Heart left ventricle (tissue), 16 donors: ENCODE measurements around the gene WBP1. TPM values are rescaled to one million over a fixed set of nuclear protein-coding genes. Genes with fewer than 3 reads are reported as not detected.
A peak's percentile ranks its signal among the peaks of the same experiment; 100 is the strongest.

ENCODE experiments used
- ATAC-seq, 4 donors: fragments of 200-7000 bp; cut with Tn5 transposase; one replicate each; pipeline ENCODE4 v1.9.1; 2020 to 2022; ENCODE audit warnings: moderate library complexity in 4 of 4, mild to moderate bottlenecking in 3 of 4, moderate number of reproducible peaks in 1 of 4
- DNase-seq, 5 donors: peaks; one replicate each; pipeline ENCODE4 v3.0.0-alpha.2; 2020
- H3K27ac ChIP-seq, 12 donors: fragments of 200-600 bp; sonication (generic) in 4 of 12; one replicate each; pipeline versions ENCODE4 v1.5.0 to v1.8.0; 2016 to 2022; ENCODE audit warnings: mild to moderate bottlenecking in 2 of 12
- H3K27me3 ChIP-seq, 9 donors: fragments of 200-600 bp; sonication (generic) in 2 of 9; one replicate each; pipeline versions ENCODE4 v1.5.1 to v1.8.0; 2016 to 2022; ENCODE audit warnings: mild to moderate bottlenecking in 3 of 9
- H3K36me3 ChIP-seq, 9 donors: fragments of 200-600 bp; sonication (generic) in 2 of 9; one replicate each; pipeline versions ENCODE4 v1.5.0 to v1.8.0; 2018 to 2022; ENCODE audit warnings: mild to moderate bottlenecking in 2 of 9
- H3K4me1 ChIP-seq, 12 donors: fragments of 200-600 bp; sonication (generic) in 4 of 12; one replicate each; pipeline versions ENCODE4 v1.5.0 to v1.8.0; 2016 to 2022; ENCODE audit warnings: mild to moderate bottlenecking in 3 of 12
- H3K4me3 ChIP-seq, 12 donors: fragments of 200-600 bp; sonication (generic) in 4 of 12; one replicate each; pipeline versions ENCODE4 v1.5.0 to v1.8.0; 2017 to 2022; ENCODE audit warnings: mild to moderate bottlenecking in 9 of 12, moderate library complexity in 4 of 12
- H3K9me3 ChIP-seq, 12 donors: fragments of 200-600 bp; sonication (generic) in 4 of 12; one replicate each; pipeline versions ENCODE4 v1.5.0 to v1.8.0; 2016 to 2022; ENCODE audit warnings: mild to moderate bottlenecking in 1 of 12
- CTCF ChIP-seq, 12 donors: fragments of 200-600 bp; sonication (generic) in 4 of 12; IDR thresholded peaks; one replicate each; pipeline versions ENCODE4 v1.5.0 to v1.8.0; 2018 to 2022; ENCODE audit warnings: antibody characterized with exemption in 12 of 12, mild to moderate bottlenecking in 5 of 12
- POLR2A ChIP-seq, 2 donors: fragments of 450-650 bp; IDR thresholded peaks; one replicate each; pipeline ENCODE4 v1.6.1; 2017; ENCODE audit warnings: antibody characterized with exemption in 2 of 2, mild to moderate bottlenecking in 2 of 2, moderate library complexity in 2 of 2
- WGBS, 4 donors: extraction: QIAGEN DNeasy Blood & Tissue Kit in 2 of 4; methylation state at CpG; one replicate each; pipeline versions ENCODE4 v1.1.5 to v1.1.7; 2013 to 2018; 5-methylcytosine and 5-hydroxymethylcytosine counted together
- intact Hi-C, 10 donors: fragments of 100-400 bp; cut with DNase I; formaldehyde crosslinking; loops; one replicate each; pipeline versions ENCODE4 v1.11.1 to v1.14.2; 2022
- polyA plus RNA-seq, 2 donors: library from polyadenylated mRNA; stranded (reverse); fragments of 200-250 nt; gene quantifications; one replicate each; pipeline ENCODE4 v1.2.3, GENCODE V29; 2013
- total RNA-seq, 9 donors: library from RNA; depleted of rRNA in 2 of 9; stranded (reverse); fragments of >200 nt in 2 of 9; fragmentation: NEBNext Ultra II Directional in 3 of 9; extraction: Animal tissue kit (Norgen Biotek cat#: 25700) in 3 of 9; gene quantifications; one replicate each; pipeline versions ENCODE4 v1.1.0 to v1.2.4, GENCODE V29; 2016 to 2023
- donor health status: ischemic (EF 13 %, LVEDD 7.1; RV severe dilation, severe dysfunction).
- donor health status: healthy with polysubstance abuse.
- donor health status: DM: no; HTN: yes; CAD: no.
- donor health status: DM: no; HTN: no; CAD: no.
- donor health status: ischemic (EF 25% LVEDD 6.9; RV normal size, moderate dysfunction).
- donor health status: ischemic (EF 25% LVEDD 5.7; RV mildly dilated, moderate dysfunction).
- donor health status: healthy.
- donor health status: DM: yes; HTN: yes; CAD: no.
- donor health status: ischemic (EF 35%, LVEDD 5.7; RV mildly dilated, moderate dysfunction).
- donor health status: nonischemic (EF 11% LVEDD 7.7; RV severe dilation, severe dysfunction).
- donor health status: DM: yes; HTN: yes; CAD: no.
- donor health status: PGD.
- donor health status: ischemic (EF 29% LVEDD 5.4; RV normal size, mild dysfunction).
- donor health status: nonischemic (EF 23%, LVEDD 6.1; RV moderate dilation, normal function).

Gene WBP1
- total and polyA plus RNA-seq, 11 donors, result 29.0 to 58.4 (median 42.4) TPM

GRCh38 chr2:74499267-74499939 lies 41.2 kb downstream of the WBP1 start, which contains the start of gene LBX2:
TSS of gene LBX2 (minus strand) at chr2:74499603. CDS start at chr2:74499537, 66 bp downstream.
- WGBS, 4 donors, result 2 to 6% (median 3%) methylated on average over 33 to 65 of the region's 65 CpGs
- intact Hi-C loops, result no loop called here
- Histone ChIP-seq H3K9me3 (no peaks in the 10 kb centered on the region), H3K36me3 (peaks cover 0 to 2% (median under 1%) of the 10 kb centered on the region in 9 donors), H3K4me3 (peak within 1 kb of the TSS in 11 of 12 donors; percentile 9 to 61 (median 20)), H3K27me3 (peaks cover 21 to 65% (median 35%) of the 10 kb centered on the region in 9 donors), H3K4me1 (peaks cover 5 to 52% (median 36%) of the 10 kb centered on the region in 12 donors), H3K27ac (no peak within 1 kb of the TSS)
- ATAC-seq (no peak), DNase-seq (peak in 1 of 5 donors; percentile 25)
- TF ChIP-seq CTCF (IDR thresholded peaks at IDR 0.05) (no peak), POLR2A (IDR thresholded peaks at IDR 0.05) (no peak)

- peaks cover 21 to 65% (median 35%) of the 10 kb centered on the region in 9 donors for H3K27me3 ChIP-seq
- H3K36me3 ChIP-seq, result peaks cover 0 to 8% (median 5%) of the 10 kb centered on the region in 9 donors
- DNase-seq, result no peak
- H3K9me3 ChIP-seq, result no peaks in the 10 kb centered on the region
- H3K4me3 ChIP-seq, result peak overlapping the region in 5 of 12 donors; percentile 11 to 51 (median 42)
- TF ChIP-seq POLR2A (IDR thresholded peaks at IDR 0.05) (no peak), CTCF (IDR thresholded peaks at IDR 0.05) (no peak)
- H3K4me1 ChIP-seq, result peaks cover 9 to 58% (median 41%) of the 10 kb centered on the region in 12 donors
- ATAC-seq, result no peak
- no peak overlapping the region for H3K27ac ChIP-seq
- intact Hi-C loops, result loop anchor here in 4 of 10 donors (5.0 kb wide), 3 partner anchors 77 to 87 kb away; no protein-coding TSS in a partner anchor
- WGBS, 4 donors, result 41 to 53% (median 46%) methylated on average over 14 to 15 of the region's 15 CpGs
Measured at GRCh38 chr2:74499940-74500577, 41.8 kb downstream of the WBP1 start.

GRCh38 chr2:74500578-74500946 lies 42.3 kb downstream of the WBP1 start:
- Histone ChIP-seq H3K36me3 (peaks cover 0 to 13% (median 10%) of the 10 kb centered on the region in 9 donors), H3K9me3 (no peaks in the 10 kb centered on the region), H3K4me3 (no peak overlapping the region), H3K27ac (no peak overlapping the region), H3K4me1 (peaks cover 9 to 63% (median 46%) of the 10 kb centered on the region in 12 donors), H3K27me3 (peaks cover 21 to 65% (median 35%) of the 10 kb centered on the region in 9 donors)
- TF ChIP-seq CTCF (IDR thresholded peaks at IDR 0.05), result no peak
- no peak for TF ChIP-seq POLR2A (IDR thresholded peaks at IDR 0.05)
- ATAC-seq (no peak), DNase-seq (no peak)
- intact Hi-C loops, result loop anchor here in 4 of 10 donors (5.0 kb wide), 3 partner anchors 77 to 87 kb away; no protein-coding TSS in a partner anchor
